Midbrain (tissue), 1 donor: Measurements from ENCODE around the gene PSG7.
"Not testable (repeated sequence)": the region's sequence is repeated elsewhere in the genome, so short reads cannot be mapped to it uniquely, and the experiment has no call there.

Experiments used
- DNase-seq: peaks from one replicate; lab custom pipeline; 2025; lab: John Stamatoyannopoulos, UW

Gene PSG7

DNA sequence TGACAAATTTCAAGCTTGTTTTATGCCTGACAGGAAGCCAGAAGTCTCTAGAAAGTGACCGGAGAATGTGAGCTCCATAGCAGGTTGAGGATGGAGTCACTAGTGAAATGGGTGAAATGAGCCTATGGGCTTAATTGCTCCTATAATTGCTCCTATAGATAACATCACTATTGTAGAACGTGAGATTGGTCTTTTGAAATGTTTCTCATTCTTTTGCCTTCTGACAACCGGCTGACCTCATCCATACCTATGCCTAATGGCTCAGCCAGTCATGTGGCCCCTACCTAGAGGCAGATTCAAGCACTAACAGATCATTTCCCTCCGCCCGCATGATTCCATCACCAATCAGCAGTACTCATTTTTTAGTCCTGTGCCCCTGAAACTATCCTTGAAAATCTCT lies 23.5 kb downstream of the PSG7 start:
- not testable (repeated sequence) for DNase-seq

DNA sequence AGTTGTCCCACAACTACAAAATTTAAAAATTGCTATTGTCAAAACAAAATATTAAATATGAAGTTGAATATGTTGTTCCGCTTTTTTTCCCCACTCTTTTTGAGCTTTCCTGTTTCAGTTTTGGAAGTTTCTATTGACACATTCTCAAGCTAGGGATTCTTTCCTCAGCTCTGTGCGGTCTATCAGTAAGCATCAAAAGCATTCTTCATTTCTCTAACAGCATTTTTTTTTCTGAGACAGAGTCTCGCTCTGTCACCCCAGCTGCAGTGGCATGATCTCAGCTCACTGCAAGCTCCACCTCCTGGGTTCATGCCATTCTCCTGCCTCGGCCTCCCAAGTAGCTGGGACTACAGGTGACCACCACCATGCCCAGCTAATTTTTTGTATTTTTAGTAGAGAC lies 24.1 kb downstream of the PSG7 start:
- DNase-seq = not testable (repeated sequence)

DNA sequence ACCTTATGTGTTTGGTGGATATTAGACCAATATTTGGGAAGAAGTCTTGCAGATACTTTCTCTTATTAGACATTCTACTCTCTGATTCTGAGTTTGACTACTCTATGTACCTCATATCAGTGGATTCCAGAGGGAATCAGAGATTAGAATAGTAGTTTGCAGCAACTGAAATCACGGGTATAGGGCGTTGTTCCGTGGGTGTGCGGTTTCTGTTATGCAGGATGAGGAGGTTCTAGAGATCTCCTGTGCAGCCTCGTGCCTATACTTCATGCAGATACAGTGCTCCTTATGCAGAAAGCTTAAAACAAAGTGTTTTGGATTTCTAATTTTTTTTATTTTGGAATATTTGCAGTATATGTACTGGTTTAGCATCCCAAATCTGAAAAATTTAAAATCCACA lies 25.3 kb downstream of the PSG7 start:
- not testable (repeated sequence) for DNase-seq

DNA sequence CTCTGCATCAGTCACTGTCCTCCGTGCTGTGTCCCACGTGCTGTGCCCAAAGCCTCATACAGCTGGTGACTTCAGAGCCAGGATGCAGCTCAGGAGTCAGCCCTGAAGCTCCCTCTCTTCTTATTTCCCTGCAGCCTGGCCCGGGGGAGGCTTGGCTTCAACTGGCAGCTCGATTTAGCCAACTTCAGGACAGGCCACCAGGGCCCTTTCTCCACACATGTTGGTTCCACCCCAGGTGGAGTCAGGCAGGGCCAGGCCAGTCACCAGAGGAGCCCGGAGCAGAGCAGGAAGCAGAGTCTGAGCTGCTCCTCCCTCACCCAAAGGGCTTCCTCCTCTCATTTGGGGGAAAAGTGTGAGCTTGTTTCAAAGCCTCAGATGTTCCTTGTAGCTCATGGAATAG lies 30.8 kb downstream of the PSG7 start:
- DNase-seq = not testable (repeated sequence)

DNA sequence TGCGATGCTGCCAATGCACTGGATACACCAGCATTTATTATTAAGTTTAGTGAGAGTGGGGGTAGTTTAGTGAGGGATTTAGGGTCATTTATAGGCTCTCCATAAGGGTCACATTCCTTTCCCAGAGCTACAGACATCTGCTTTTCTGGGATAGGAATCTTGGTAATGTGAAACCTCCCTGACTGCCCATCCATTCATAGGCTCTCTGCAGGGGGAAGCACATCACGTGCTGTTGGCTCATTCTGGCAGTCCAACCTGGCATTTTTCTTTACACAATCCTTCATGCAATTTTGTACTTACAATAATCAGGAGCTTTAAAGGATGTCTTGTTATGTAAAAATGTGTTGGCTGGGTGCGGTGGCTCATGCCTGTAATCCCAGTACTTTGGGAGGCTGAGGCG lies 36.4 kb downstream of the PSG7 start:
- DNase-seq = not testable (repeated sequence)

DNA sequence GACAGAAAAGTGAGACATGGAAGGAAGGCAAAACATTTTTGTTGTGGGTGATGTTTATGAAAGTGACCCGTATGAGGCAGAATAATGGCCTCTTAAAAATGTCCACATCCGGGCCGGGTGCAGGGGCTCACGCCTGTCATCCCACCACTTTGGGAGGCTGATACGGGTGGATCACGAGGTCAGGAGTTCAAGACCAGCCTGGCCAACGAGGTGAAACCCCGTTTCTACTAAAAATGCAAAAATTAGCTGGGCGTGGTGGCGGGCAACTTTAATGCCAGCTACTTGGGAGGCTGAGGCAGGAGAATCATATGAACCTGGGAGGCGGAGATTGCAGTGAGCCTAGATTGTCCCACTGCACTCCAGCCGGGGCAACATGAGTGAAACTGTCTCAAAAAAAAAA lies 37.3 kb downstream of the PSG7 start:
- DNase-seq = not testable (repeated sequence)

- not testable (repeated sequence) for DNase-seq
These were observed 37.9 kb downstream of the PSG7 start for GRCh38 chr19:42899110-42899509.

- DNase-seq = not testable (repeated sequence)
These were observed 38.4 kb downstream of the PSG7 start for GRCh38 chr19:42898656-42899055.

DNA sequence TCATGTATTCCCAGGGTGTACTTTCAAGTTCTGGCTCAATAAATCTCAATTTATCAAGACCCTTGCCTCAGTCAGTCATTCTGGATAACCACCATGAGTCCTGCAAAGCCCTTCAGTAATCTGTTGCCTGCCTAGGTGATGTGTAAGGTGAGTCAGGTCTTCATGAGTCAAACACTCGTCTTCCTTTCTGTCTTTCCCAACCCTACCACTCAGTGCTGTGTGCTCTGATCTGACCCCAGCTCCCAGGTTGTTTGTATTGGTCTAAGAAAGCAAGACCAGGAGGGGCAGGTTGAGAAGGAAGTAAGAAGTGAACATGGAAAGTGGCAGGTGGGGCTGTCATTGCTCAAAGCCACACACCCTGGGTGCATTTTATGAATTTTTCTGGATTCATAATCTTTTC lies 39.3 kb downstream of the PSG7 start:
- DNase-seq = not testable (repeated sequence)

- DNase-seq = not testable (repeated sequence)
These were observed 46.6 kb downstream of the PSG7 start for GRCh38 chr19:42890446-42890845.

GRCh38 chr19:42887876-42888445 lies 49.0 kb downstream of the PSG7 start:
- DNase-seq = not testable (repeated sequence)

GRCh38 chr19:42882730-42883129 lies 54.3 kb downstream of the PSG7 start:
- not testable (repeated sequence) for DNase-seq

DNA sequence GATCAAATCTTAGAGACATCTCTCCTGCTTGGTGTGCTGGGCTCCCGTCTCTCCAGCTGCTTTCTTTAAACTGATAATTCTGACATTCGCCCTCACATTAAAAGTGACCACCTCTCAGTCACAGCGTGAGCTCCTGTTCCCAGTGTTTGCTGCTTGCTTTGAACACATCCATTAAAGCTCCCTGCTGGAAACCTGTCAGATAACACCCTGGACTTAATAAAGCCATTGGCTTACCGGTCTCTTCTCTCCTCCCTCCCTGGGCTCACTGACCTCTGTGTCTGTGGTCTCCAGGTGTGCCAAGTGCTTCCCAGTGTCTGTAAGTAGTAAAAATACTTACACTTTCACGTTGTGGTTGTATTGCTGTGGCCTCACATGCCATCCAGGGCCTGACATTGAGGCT lies 55.0 kb downstream of the PSG7 start:
- DNase-seq = not testable (repeated sequence)

DNA sequence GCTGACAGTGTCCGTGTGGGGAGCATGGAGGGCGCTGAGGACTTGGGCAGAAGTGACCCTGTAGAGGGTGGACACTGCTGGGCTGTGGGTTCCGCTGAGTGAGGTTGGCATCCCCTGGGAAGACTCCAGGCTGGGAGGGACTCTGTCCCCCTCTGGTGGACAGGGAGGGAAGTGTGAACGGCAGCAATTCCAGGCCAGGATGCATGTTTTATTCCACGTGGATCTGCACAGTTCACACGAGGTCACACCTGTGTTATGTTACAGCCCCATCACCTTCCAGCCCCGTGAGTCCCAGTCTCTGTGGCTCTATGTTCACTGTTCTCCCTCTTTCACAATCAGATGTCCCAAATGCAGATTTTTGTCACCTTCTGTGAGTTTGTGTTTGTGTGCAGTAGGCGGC lies 55.7 kb downstream of the PSG7 start:
- not testable (repeated sequence) for DNase-seq

- not testable (repeated sequence) for DNase-seq
These were observed 56.4 kb downstream of the PSG7 start for GRCh38 chr19:42880621-42881020.

DNA sequence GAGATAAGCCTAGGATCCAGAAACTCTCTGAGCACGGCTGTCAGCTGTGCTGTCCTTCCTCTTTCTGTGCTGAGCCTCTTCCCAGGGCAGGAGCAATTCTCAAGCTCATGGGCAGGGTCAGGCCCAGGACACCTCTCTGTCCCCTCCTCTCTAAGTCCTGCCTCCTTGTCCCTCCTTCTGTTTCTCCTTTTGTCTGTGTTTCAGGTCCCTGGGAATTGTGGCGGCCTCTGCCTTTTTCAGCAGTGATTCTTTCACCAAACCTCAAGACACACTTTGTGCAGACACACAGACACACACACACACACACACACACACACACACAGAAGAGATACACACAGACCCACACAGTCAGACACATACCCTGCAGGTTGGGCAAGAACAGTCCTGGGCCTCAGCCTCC lies 57.4 kb downstream of the PSG7 start, which contains the start of gene PSG1:
TSS of gene PSG1 (minus strand) at position 101 of the 400 bp plus-strand sequence. CDS start 132 bp downstream, outside the sequence.
- no peak for DNase-seq

- not testable (repeated sequence) for DNase-seq
These were observed 60.4 kb downstream of the PSG7 start for GRCh38 chr19:42876596-42876995.

DNA sequence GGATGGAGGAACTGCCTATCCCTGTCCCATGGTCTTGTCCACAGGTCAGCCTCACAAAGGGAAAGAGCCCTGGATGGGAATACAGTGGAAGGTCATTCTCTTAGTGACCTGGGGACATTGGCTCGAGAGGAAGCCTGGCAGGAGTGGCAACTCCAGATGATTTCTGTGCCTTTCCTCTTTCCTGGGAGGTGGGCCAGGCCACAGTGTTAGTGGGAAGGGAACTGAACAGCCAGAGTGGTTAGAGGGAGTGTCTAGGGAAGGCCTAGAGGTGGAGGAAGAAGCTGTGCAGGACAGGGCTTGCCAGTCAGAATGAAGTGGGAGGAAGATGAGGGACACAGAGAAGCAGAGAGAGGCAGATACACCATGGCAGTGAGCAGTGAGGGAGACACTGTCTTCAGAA lies 61.1 kb downstream of the PSG7 start:
- not testable (repeated sequence) for DNase-seq

GRCh38 chr19:42874901-42875813 lies 61.9 kb downstream of the PSG7 start:
- not testable (repeated sequence) for DNase-seq

DNA sequence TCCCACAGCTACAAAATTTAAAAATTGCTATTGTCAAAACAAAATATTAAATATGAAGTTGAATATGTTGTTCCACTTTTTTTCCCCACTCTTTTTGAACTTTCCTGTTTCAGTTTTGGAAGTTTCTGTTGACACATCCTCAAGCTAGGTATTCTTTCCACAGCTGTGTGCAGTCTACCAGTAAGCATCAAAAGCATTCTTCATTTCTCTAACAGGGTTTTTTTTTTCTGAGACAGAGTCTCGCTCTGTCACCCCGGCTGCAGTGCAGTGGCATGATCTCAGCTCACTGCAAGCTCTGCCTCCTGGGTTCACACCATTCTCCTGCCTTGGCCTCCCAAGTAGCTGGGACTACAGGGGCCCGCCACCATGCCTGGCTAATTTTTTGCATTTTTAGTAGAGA lies 62.9 kb downstream of the PSG7 start:
- DNase-seq = not testable (repeated sequence)
